ENCODE results near the gene CLIC6.

The CLIC6 gene

DNA sequence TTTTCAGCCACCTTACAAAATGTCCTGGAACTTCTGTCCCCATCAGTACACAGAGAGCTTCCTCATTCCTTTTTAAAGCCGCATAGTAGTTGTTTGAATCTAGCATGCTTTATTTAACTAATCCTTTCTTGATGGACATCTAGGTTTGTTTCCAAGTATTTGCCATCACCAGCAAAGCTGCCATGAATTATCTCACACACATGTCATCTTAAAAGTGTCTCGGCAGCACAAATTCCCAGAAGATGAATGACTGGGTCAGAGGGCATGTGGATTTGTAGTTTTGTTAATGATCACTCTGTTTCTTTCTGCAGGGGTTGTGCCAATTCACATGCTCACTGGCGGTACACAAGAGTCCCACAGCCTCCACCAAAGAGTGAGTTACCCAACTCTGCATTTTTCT lies 68.3 kb downstream of the CLIC6 start:
- Histone ChIP-seq H3K36me3 (ENCODE audit: control insufficient read depth, insufficient read depth, low read length) (no peaks in the 10 kb centered on the region), H3K4me3 (replicated peaks; ENCODE audit: low read depth, low read length) (no peak overlapping the region), H3K27me3 (replicated peaks; ENCODE audit: control insufficient read depth, insufficient read depth, low read length) (no peaks in the 10 kb centered on the region; the same call in 1 of the 2 replicates)
- no peak for DNase-seq (ENCODE audit: extremely low read depth, insufficient read length)
- TF ChIP-seq, protein P1, sequence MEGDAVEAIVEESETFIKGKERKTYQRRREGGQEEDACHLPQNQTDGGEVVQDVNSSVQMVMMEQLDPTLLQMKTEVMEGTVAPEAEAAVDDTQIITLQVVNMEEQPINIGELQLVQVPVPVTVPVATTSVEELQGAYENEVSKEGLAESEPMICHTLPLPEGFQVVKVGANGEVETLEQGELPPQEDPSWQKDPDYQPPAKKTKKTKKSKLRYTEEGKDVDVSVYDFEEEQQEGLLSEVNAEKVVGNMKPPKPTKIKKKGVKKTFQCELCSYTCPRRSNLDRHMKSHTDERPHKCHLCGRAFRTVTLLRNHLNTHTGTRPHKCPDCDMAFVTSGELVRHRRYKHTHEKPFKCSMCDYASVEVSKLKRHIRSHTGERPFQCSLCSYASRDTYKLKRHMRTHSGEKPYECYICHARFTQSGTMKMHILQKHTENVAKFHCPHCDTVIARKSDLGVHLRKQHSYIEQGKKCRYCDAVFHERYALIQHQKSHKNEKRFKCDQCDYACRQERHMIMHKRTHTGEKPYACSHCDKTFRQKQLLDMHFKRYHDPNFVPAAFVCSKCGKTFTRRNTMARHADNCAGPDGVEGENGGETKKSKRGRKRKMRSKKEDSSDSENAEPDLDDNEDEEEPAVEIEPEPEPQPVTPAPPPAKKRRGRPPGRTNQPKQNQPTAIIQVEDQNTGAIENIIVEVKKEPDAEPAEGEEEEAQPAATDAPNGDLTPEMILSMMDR (IDR thresholded peaks at IDR 0.05; ENCODE audit: insufficient read depth, low read length, poor library complexity, severe bottlenecking): no peak

DNA sequence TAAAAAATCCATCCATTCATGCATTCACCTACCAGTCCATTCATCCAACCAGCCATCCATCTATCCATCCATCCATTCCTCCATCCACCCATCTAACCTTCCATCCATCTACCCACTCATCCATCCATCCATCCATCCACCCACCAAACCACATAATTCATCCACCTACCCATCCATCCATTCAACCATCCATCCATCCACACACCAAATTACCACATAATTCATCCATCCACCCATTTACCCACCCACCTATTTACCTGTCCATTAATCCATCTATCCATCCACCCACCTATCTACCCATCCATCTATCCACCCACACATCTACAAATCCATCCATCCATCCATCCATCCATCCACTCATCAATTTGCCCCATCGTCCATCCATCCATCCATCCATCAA lies 71.4 kb downstream of the CLIC6 start:
- H3K27me3 ChIP-seq (replicated peaks; ENCODE audit: control insufficient read depth, insufficient read depth, low read length): no peaks in the 10 kb centered on the region; the same call in 1 of the 2 replicates
- no peak overlapping the region for H3K4me3 ChIP-seq (replicated peaks; ENCODE audit: low read depth, low read length)
- DNase-seq (ENCODE audit: extremely low read depth, insufficient read length): no peak
- TF ChIP-seq, protein P1 (IDR thresholded peaks at IDR 0.05; ENCODE audit: insufficient read depth, low read length, poor library complexity, severe bottlenecking): no peak
- H3K36me3 ChIP-seq (ENCODE audit: control insufficient read depth, insufficient read depth, low read length): no peaks in the 10 kb centered on the region

DNA sequence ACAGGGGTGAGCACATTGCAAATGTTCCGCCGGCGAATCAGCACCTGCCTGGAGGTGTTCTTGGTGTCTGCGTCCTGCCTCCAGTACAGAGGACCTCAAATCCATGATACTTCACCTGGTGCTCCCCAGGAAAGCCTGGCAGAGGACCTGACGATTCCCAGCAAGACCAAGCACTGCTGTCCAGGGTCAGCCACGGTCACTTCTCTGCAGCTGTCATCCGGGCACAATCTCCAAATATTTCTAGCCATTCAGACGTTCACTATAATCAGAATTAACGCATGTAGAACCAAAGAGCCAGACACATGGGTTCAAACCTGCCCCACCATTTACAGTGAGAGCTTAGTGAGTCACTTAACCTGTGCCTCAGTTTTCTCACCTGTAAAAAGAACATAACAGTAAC lies 74.5 kb downstream of the CLIC6 start:
- TF ChIP-seq, protein P1 (IDR thresholded peaks at IDR 0.05; ENCODE audit: insufficient read depth, low read length, poor library complexity, severe bottlenecking): no peak
- no peak for DNase-seq (ENCODE audit: extremely low read depth, insufficient read length)
- Histone ChIP-seq H3K36me3 (ENCODE audit: control insufficient read depth, insufficient read depth, low read length) (no peaks in the 10 kb centered on the region), H3K27me3 (replicated peaks; ENCODE audit: control insufficient read depth, insufficient read depth, low read length) (no peaks in the 10 kb centered on the region; the same call in 1 of the 2 replicates), H3K4me3 (replicated peaks; ENCODE audit: low read depth, low read length) (no peak overlapping the region)

DNA sequence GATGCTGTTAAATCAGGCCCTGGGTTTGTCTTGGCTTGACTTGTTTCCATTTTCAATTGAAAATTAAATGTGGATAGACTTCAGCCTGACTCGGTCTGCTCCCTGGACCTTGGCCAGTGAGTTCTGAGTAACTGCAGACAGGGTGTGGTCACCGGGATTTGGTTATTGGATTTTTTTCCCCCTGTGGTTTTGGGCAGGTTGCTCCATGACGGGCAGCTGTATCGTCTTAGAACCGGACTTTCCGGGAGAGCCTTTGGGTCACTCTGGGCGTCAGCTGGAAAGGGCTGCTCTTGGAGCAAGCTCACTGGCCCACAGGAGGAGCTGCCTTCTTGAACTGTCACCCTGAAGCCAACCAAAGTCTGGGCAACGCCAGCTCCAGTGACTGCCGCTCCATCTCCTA lies 75.0 kb downstream of the CLIC6 start:
- H3K4me3 ChIP-seq (replicated peaks; ENCODE audit: low read depth, low read length): no peak overlapping the region
- no peaks in the 10 kb centered on the region; the same call in 1 of the 2 replicates for H3K27me3 ChIP-seq (replicated peaks; ENCODE audit: control insufficient read depth, insufficient read depth, low read length)
- TF ChIP-seq, protein P1 (IDR thresholded peaks at IDR 0.05; ENCODE audit: insufficient read depth, low read length, poor library complexity, severe bottlenecking): no peak
- H3K36me3 ChIP-seq (ENCODE audit: control insufficient read depth, insufficient read depth, low read length): no peaks in the 10 kb centered on the region
- DNase-seq (ENCODE audit: extremely low read depth, insufficient read length): no peak

DNA sequence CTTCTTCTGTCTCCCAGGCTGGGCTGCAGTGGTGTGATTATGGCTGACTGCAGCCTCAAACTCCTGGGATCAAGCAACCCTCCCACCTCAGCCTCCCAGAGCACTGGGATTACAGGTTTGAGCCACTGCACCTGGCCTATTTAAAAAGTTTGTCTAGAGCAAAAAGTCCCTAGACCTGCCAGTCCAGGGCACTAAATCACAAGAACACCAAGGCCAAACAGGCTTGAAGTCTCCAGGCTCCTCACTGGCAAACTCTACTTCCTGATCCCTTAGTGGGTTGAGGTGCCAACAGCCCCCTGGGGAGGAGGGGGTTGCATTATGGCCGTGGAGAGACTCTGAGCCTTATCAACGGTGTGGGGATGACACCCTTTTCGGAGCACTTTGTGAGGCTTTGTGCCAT lies 76.0 kb downstream of the CLIC6 start:
- DNase-seq (ENCODE audit: extremely low read depth, insufficient read length): no peak
- TF ChIP-seq, protein P1 (IDR thresholded peaks at IDR 0.05; ENCODE audit: insufficient read depth, low read length, poor library complexity, severe bottlenecking): no peak
- Histone ChIP-seq H3K27me3 (replicated peaks; ENCODE audit: control insufficient read depth, insufficient read depth, low read length) (no peaks in the 10 kb centered on the region; the same call in 1 of the 2 replicates), H3K36me3 (ENCODE audit: control insufficient read depth, insufficient read depth, low read length) (no peaks in the 10 kb centered on the region), H3K4me3 (replicated peaks; ENCODE audit: low read depth, low read length) (no peak overlapping the region)
